H1 (cell line): ENCODE data around the gene PRPF31. TPM values are rescaled to one million over a fixed set of nuclear protein-coding genes. Genes with fewer than 3 reads are reported as not detected.

Source experiments
- CTCF ChIA-PET: fragments of 300-600 bp; sonication (Branson Sonifier 250); formaldehyde crosslinking; loops from one replicate; lab custom pipeline; 2021; ENCODE audit not compliant: partially characterized antibody; lab: Charles Lee
- POLR2A ChIA-PET: fragments of 300-600 bp; sonication (Branson Sonifier 250); formaldehyde crosslinking; loops from one replicate; lab custom pipeline; 2021; ENCODE audit warnings: inconsistent platforms; ENCODE audit not compliant: partially characterized antibody; lab: Charles Lee
- DNase-seq, 2 experiments: peaks; one replicate each; pipeline versions ENCODE4 v3.0.0 to v3.0.0-alpha.2; 2010 to 2022; ENCODE audit warnings: low spot score in 2 of 2, low read depth in 1 of 2, mixed read lengths in 1 of 2
- FAIRE-seq: peaks from 2 replicates; lab custom pipeline; 2011; peaks lifted over from hg19 to GRCh38; lab: Jason Lieb, UNC
- H2AFZ ChIP-seq: 2 replicates; pipeline ENCODE4 v1.8.1; 2012; ENCODE audit warnings: low read length, inconsistent platforms
- H2AK5ac ChIP-seq: 2 replicates; pipeline ENCODE4 v1.6.1; 2013; ENCODE audit warnings: low read depth, low read length
- H2BK120ac ChIP-seq: replicated peaks from 2 replicates; pipeline ENCODE3; 2013; ENCODE audit warnings: low read depth, low read length, inconsistent platforms
- H2BK12ac ChIP-seq: 2 replicates; pipeline ENCODE4 v1.6.1; 2013; ENCODE audit warnings: low read depth, low read length
- H2BK15ac ChIP-seq: 2 replicates; pipeline ENCODE4 v1.6.1; 2013; ENCODE audit warnings: low read length
- H2BK20ac ChIP-seq: 2 replicates; pipeline ENCODE4 v1.6.1; 2013; ENCODE audit warnings: low read length
- H2BK5ac ChIP-seq: 2 replicates; pipeline ENCODE4 v1.6.1; 2013; ENCODE audit warnings: low read depth, low read length
- H3K14ac ChIP-seq: 2 replicates; pipeline ENCODE4 v1.6.1; 2013; ENCODE audit warnings: inconsistent platforms; ENCODE audit not compliant: insufficient read length
- H3K18ac ChIP-seq: 2 replicates; pipeline ENCODE4 v1.6.1; 2013; ENCODE audit warnings: low read length; ENCODE audit errors: extremely low read depth
- H3K23ac ChIP-seq: 2 replicates; pipeline ENCODE4 v1.6.1; 2013; ENCODE audit warnings: inconsistent platforms; ENCODE audit not compliant: insufficient read length
- H3K23me2 ChIP-seq: 2 replicates; pipeline ENCODE4 v1.6.1; 2013; ENCODE audit warnings: low read depth, low read length
- H3K27ac ChIP-seq: 2 replicates; pipeline ENCODE4 v1.6.1; 2011; ENCODE audit warnings: low read depth, low read length, inconsistent platforms
- H3K27me3 ChIP-seq, 4 experiments: replicated peaks in 1 of 4; 1 replicate in 1 of 4; 2 replicates in 3 of 4; pipeline versions ENCODE4 v1.6.1 to v1.8.1; 2011 to 2013; ENCODE audit warnings: low read length in 3 of 4, mild to moderate bottlenecking in 3 of 4, inconsistent platforms in 2 of 4, mixed read lengths in 2 of 4, moderate library complexity in 1 of 4; ENCODE audit not compliant: control insufficient read depth in 3 of 4, insufficient read depth in 3 of 4; ENCODE audit errors: extremely low read depth in 1 of 4
- H3K36me3 ChIP-seq, 4 experiments: 2 replicates each; pipeline versions ENCODE4 v1.6.1 to v1.8.1; 2011 to 2013; ENCODE audit warnings: mild to moderate bottlenecking in 4 of 4, low read length in 3 of 4, moderate library complexity in 2 of 4, control low read depth in 1 of 4, inconsistent platforms in 1 of 4; ENCODE audit not compliant: insufficient read depth in 4 of 4, control insufficient read depth in 2 of 4
- H3K4ac ChIP-seq: replicated peaks from 2 replicates; pipeline ENCODE3; 2013; ENCODE audit warnings: low read length, low read depth, mixed read lengths, inconsistent platforms; ENCODE audit not compliant: insufficient read length
- H3K4me1 ChIP-seq, 4 experiments: replicated peaks in 1 of 4; 1 replicate in 1 of 4; 2 replicates in 3 of 4; pipeline versions ENCODE4 v1.6.1 to v1.8.1; 2011 to 2013; ENCODE audit warnings: low read length in 3 of 4, inconsistent platforms in 2 of 4, mixed read lengths in 1 of 4; ENCODE audit not compliant: insufficient read depth in 4 of 4, control insufficient read depth in 3 of 4
- H3K4me2 ChIP-seq, 2 experiments: 2 replicates each; pipeline versions ENCODE4 v1.6.1 to v1.8.1; 2011 to 2013; ENCODE audit warnings: low read depth in 2 of 2, low read length in 2 of 2, control low read depth in 1 of 2, inconsistent platforms in 1 of 2, mild to moderate bottlenecking in 1 of 2; ENCODE audit not compliant: insufficient read depth in 1 of 2
- H3K4me3 ChIP-seq, 4 experiments: fragments of 200-600, 300-600 bp in 1 of 4; sonication (generic), shearing (Covaris generic), sonication (Bioruptor Twin) in 1 of 4; 2 replicates each; pipeline versions ENCODE4 v1.5.1 to v1.8.1; 2011 to 2016; ENCODE audit warnings: low read length in 4 of 4, low read depth in 3 of 4, control low read depth in 2 of 4, inconsistent platforms in 2 of 4, mild to moderate bottlenecking in 2 of 4, mixed read lengths in 1 of 4, moderate library complexity in 1 of 4; ENCODE audit not compliant: insufficient read depth in 2 of 4; ENCODE audit errors: extremely low read depth in 1 of 4
- H3K56ac ChIP-seq: replicated peaks from 2 replicates; pipeline ENCODE3; 2013; ENCODE audit warnings: low read depth, mild to moderate bottlenecking, mixed read lengths, low read length, inconsistent platforms; ENCODE audit not compliant: insufficient read length
- H3K79me1 ChIP-seq: 2 replicates; pipeline ENCODE4 v1.6.1; 2013; ENCODE audit warnings: low read depth, low read length, control low read depth
- H3K79me2 ChIP-seq, 2 experiments: 2 replicates each; pipeline versions ENCODE4 v1.6.1 to v1.8.1; 2012 to 2013; ENCODE audit warnings: low read length in 2 of 2, mild to moderate bottlenecking in 2 of 2, inconsistent platforms in 1 of 2; ENCODE audit not compliant: insufficient read depth in 2 of 2, control insufficient read depth in 1 of 2
- H3K9ac ChIP-seq, 4 experiments: replicated peaks in 1 of 4; 1 replicate in 1 of 4; 2 replicates in 3 of 4; pipeline versions ENCODE4 v1.6.1 to v1.8.1; 2011 to 2013; ENCODE audit warnings: low read depth in 3 of 4, low read length in 3 of 4, control low read depth in 2 of 4, mild to moderate bottlenecking in 2 of 4, moderate library complexity in 2 of 4, inconsistent platforms in 1 of 4; ENCODE audit errors: extremely low read depth in 1 of 4
- H3K9me3 ChIP-seq, 2 experiments: 2 replicates each; pipeline versions ENCODE4 v1.6.1 to v1.8.1; 2012 to 2013; ENCODE audit warnings: mild to moderate bottlenecking in 2 of 2, moderate library complexity in 2 of 2, control low read depth in 1 of 2, inconsistent platforms in 1 of 2, low read depth in 1 of 2, low read length in 1 of 2, mixed read lengths in 1 of 2; ENCODE audit not compliant: insufficient read depth in 2 of 2
- H4K20me1 ChIP-seq, 2 experiments: replicated peaks in 1 of 2; 2 replicates each; pipeline versions ENCODE3 to v1.8.1; 2011 to 2013; ENCODE audit warnings: inconsistent platforms in 2 of 2, low read length in 2 of 2, mild to moderate bottlenecking in 1 of 2; ENCODE audit not compliant: insufficient read depth in 2 of 2, control insufficient read depth in 1 of 2
- H4K5ac ChIP-seq: 2 replicates; pipeline ENCODE4 v1.6.1; 2013; ENCODE audit warnings: low read length, low read depth, mixed read lengths, inconsistent platforms; ENCODE audit not compliant: insufficient read length
- H4K8ac ChIP-seq: 2 replicates; pipeline ENCODE4 v1.8.0; 2013; ENCODE audit warnings: mild to moderate bottlenecking, moderate library complexity, low read length, inconsistent platforms; ENCODE audit not compliant: insufficient read depth; ENCODE audit errors: extremely low read depth
- H4K91ac ChIP-seq: replicated peaks from 2 replicates; pipeline ENCODE3; 2013; ENCODE audit warnings: low read length, mixed read lengths, inconsistent platforms; ENCODE audit not compliant: insufficient read length
- KDM4A ChIP-seq: IDR thresholded peaks from one replicate; pipeline ENCODE4 v1.7.1; 2012; ENCODE audit warnings: low read depth, mild to moderate bottlenecking, moderate library complexity, low read length, inconsistent platforms; ENCODE audit not compliant: severe bottlenecking
- SP1 ChIP-seq: IDR thresholded peaks from 2 replicates; pipeline ENCODE4 v1.6.1; 2011; ENCODE audit warnings: low read depth, low read length
- SP4 ChIP-seq: IDR thresholded peaks from 2 replicates; pipeline ENCODE4 v1.6.1; 2012; ENCODE audit warnings: low read length, inconsistent platforms
- TAF1 ChIP-seq: IDR thresholded peaks from 2 replicates; pipeline ENCODE4 v1.6.1; 2011; ENCODE audit warnings: mild to moderate bottlenecking, low read depth, low read length
- YY1 ChIP-seq: IDR thresholded peaks from 2 replicates; pipeline ENCODE4 v1.6.1; 2011; ENCODE audit warnings: low read depth, mild to moderate bottlenecking, low read length
- WGBS, 2 experiments: shearing (Covaris generic) in 1 of 2; methylation state at CpG; one replicate each; pipeline versions ENCODE4 v1.1.6 to v1.1.7; 2013 to 2015; ENCODE audit warnings: low lambda C conversion rate in 2 of 2, mixed read lengths in 2 of 2, inconsistent platforms in 1 of 2, low coverage in 1 of 2, missing lambda C conversion rate in 1 of 2; ENCODE audit not compliant: insufficient replicate concordance in 2 of 2, insufficient coverage in 1 of 2, insufficient read length in 1 of 2; ENCODE audit errors: extremely low coverage in 1 of 2, missing lambda C conversion rate in 1 of 2; 5-methylcytosine and 5-hydroxymethylcytosine counted together
- polyA plus RNA-seq, 7 experiments: library from polyadenylated mRNA; depleted of rRNA in 3 of 7; stranded (reverse) in 5 of 7; unstranded in 2 of 7; fragments of >200 nt in 5 of 7; fragments of 200-250 nt in 2 of 7; gene quantifications; 1 replicate in 5 of 7; 2 replicates in 1 of 7; 4 replicates in 1 of 7; pipeline versions ENCODE4 v1.2.1 to v1.2.3, GENCODE V29; 2011 to 2013; ENCODE audit warnings: missing spikeins in 2 of 7, mixed read lengths in 2 of 7
- total RNA-seq: library from RNA; stranded (reverse); fragmentation: NEBNext Ultra II Directional; extraction: Animal tissue kit (Norgen Biotek cat#: 25700); gene quantifications from 2 replicates; pipeline ENCODE4 v1.2.1, GENCODE V29; 2021
- TF ChIP-seq, protein P1 (sequence below): IDR thresholded peaks from 2 replicates; pipeline ENCODE4 v1.6.1; 2011; ENCODE audit warnings: low read length, improper control_type of control experiment

PRPF31 gene
- total and polyA plus RNA-seq, 2 of the 8 experiments (the other 6 are each of a cell fraction or from before 2014, with no cell fraction given), result 51.1 to 97.4 TPM

DNA sequence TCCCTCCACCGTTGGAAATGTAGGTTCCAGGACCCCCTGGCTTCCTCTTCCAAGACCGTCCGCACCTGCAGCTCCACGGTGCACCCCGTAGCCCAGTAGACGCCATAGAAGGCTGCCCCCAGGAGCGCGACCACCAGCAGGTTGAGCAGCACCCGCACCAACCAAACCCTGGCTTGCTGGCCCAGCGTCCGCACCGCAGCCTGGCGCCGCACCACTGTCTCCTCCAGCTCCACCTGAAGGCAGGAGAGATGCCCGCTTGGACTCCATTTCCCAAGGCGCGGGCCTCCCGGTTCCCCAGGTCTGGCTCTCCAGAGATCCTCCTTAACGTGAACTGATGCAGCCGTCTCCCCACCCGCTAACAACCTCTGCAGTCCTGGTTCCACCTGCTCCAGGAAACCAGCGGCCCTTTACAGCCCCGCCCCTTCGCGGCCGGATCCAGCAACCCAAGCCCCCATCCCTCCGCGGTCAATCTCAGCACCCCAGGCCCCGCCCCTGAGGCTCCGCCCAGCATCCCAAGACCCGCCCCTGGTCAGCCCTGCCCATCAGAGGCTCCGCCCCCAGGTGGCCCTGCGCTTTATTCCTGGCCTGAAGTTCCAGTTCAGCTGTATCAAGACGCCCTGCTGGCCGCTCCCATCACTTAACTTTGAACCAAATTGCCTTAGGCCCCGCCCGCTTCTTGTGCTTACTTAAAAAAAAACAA is 49.0 kb downstream of the PRPF31 start:
- no peak overlapping the region for H4K91ac ChIP-seq
- H4K5ac ChIP-seq, result no peak overlapping the region
- H2BK20ac ChIP-seq, result no peak overlapping the region
- H4K8ac ChIP-seq, result no peak overlapping the region; the same call in 1 of the 2 replicates
- no peak overlapping the region for H3K23ac ChIP-seq
- peaks cover 12% of the 10 kb centered on the region for H3K23me2 ChIP-seq
- H3K14ac ChIP-seq, result no peak overlapping the region
- CTCF ChIA-PET, result interaction anchor here (1.0 kb wide), 2 partner anchors 101 to 133 kb away, joined by 3 to 5 read pairs; no protein-coding TSS in a partner anchor
- DNase-seq (peak; percentile 76 to 99), FAIRE-seq (no peak)
- no peak overlapping the region for H2BK120ac ChIP-seq
- H3K36me3 ChIP-seq, result no peaks in the 10 kb centered on the region
- H2BK15ac ChIP-seq, result 0 out of 2 replicates have a peak overlapping the region, but pooled peaks have one; percentile 46
- H3K4me3 ChIP-seq, result peak overlapping the region; percentile 18 to 62 (median 44)
- 0 out of 2 replicates have a peak, but pooled peaks cover 3% of the 10 kb centered on the region for H3K79me1 ChIP-seq
- no peak overlapping the region for H2AK5ac ChIP-seq
- H3K27me3 ChIP-seq, result peaks cover 0 to 10% (median 4%) of the 10 kb centered on the region in 4 experiments; a peak in 4 of 7 replicates
- TF ChIP-seq, protein P1, sequence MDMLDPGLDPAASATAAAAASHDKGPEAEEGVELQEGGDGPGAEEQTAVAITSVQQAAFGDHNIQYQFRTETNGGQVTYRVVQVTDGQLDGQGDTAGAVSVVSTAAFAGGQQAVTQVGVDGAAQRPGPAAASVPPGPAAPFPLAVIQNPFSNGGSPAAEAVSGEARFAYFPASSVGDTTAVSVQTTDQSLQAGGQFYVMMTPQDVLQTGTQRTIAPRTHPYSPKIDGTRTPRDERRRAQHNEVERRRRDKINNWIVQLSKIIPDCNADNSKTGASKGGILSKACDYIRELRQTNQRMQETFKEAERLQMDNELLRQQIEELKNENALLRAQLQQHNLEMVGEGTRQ, result no peak
- peak; percentile 37; the same call in 1 of the 2 replicates for TF ChIP-seq TAF1
- TF ChIP-seq SP1, result peak; percentile 28; the same call in 1 of the 2 replicates
- peak; percentile 80 for TF ChIP-seq SP4
- TF ChIP-seq YY1, result no peak
- TF ChIP-seq KDM4A, result peak; percentile 51
- H3K9me3 ChIP-seq, result no peaks in the 10 kb centered on the region
- H3K9ac ChIP-seq, result peak overlapping the region in 1 of 4 experiments; percentile 15; a peak in 2 of 7 replicates
- H3K4ac ChIP-seq, result peak overlapping the region; percentile 78
- H3K27ac ChIP-seq, result no peak overlapping the region
- peak overlapping the region; percentile 87; the same call in 1 of the 2 replicates for H3K18ac ChIP-seq
- peak overlapping the region; percentile 58; the same call in 1 of the 2 replicates for H2AFZ ChIP-seq
- H3K4me1 ChIP-seq, result peaks cover 0 to 19% (median 8%) of the 10 kb centered on the region in 4 experiments; a peak in 4 of 7 replicates
- no peak overlapping the region for H2BK5ac ChIP-seq
- WGBS, 2 experiments, result 13% methylated on average over 31 of the region's 37 CpGs; no CpG with 5 or more reads in 1 of the 2 experiments
- peak overlapping the region; percentile 82 to 94 for H3K4me2 ChIP-seq
- POLR2A ChIA-PET, result interaction anchor here (0.6 to 4.0 kb wide), 17 partner anchors 8 to 256 kb away, joined by 3 to 28 read pairs (median 4); partner anchors contain the start of genes CNOT3, PRPF31, RPS9 and TFPT
- H3K79me2 ChIP-seq, result no peaks in the 10 kb centered on the region
- no peak overlapping the region for H2BK12ac ChIP-seq
- peaks cover 0 to 11% of the 10 kb centered on the region in 2 experiments for H4K20me1 ChIP-seq
- H3K56ac ChIP-seq, result peak overlapping the region; percentile 59
